ENCODE data around the gene XK.
A peak's percentile ranks its signal among the peaks of the same experiment; 100 is the strongest.

XK gene

DNA sequence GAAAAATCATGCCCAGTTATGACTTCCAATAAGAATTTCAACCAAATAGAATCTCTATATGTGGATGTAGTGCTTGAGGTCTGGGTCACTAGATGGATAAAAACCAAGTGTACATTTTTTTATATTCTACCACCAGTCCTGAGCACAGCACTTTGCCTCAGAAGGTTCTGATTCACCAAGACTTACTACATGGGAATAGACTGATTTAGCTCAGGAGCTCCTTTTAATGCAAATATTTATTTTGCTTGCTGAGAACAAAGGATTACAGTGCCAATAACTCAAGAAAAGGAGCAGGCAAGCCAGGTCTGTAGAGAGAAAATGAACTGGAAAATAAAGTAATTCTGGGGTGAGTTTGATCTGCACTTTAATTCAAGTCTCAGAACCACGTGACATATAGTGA, 6.4 kb upstream of the XK start:
- DNase-seq, result no peak

DNA sequence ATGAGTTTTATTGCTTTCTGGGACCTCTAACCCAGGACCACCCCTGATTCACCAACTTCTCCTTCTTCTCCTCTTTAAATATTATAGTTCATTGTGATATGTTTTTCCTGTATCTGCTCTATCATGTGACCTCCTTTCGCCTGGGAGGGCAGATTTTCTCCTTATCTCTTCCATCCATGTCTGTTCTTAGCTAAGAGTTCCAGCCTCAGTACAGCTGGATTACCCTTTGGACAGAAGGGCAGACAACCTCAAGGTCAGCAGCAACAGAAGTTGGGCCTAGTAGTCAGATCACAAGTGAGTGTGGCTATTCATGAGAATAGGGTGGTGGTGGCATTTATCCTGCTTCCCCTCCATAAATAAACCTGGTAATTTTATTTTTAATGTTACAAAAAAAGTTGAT, 5.7 kb upstream of the XK start:
- no peak for DNase-seq

DNA sequence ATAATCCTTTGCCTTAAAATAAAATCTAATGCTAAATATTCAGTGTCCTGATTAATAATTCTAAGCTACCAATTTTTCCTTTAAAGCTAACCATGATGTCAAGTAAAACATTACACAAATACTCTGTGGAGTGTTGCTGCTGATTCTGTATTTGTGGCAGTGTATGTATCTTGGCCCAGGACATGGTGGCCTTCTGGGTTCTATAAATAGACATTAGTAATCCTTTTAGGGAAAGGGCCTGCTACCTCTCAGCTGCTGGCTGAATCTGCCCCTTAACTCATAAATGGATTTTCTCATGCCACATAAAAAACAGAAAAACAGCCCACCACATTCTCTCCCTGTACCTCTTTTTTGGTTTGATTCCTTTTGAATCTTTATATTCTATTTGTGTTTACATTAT, 1.2 kb upstream of the XK start:
- no peak for DNase-seq

DNA sequence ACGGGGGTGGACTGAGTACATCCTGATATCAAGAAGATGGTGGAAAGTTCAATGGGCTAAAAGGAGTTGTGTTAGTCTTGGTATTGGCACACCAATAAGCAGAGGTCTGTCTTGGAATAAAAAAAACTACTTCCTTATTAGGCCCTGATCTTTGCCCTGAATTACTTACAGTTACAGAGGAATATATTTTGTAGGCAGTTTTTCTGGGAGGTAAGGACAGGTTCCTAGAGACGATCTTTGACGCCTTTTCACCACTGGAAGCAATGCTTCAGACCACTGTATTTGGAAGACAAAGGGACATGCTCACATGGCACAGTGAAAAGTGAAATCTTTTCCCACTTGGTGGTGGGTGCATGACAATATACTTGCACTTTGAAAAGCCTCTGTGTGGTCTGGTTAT, 618 bp upstream of the XK start:
- no peak for DNase-seq

DNA sequence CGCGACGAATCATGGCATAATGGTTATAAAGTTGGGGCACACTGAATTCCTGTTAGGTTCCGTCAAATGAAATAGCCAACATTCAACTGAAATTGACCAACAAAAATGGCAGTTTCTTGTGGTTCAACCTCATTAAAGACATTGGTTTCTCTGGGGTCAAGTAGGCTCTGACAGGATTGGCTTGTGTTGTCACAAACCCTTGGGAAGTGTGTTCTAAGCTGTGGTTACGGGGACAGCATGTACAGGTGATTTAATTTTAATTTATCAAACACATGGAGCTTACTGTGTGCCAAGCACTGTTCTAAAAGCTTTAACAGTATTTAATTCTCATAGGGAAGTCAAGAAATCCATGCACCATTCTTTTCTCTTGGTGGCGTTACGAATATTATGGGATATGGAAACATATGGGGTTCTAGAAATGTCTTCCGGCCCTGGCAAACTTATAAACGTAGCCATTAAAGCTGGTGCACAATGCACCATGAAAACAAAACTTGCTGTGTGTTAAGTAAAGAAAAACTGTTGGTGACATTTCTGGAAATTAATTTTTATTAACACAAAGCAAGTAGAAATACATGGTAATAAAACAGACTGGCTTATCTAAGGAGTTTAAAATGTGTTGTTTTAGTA, 891 bp downstream of the XK start:
- DNase-seq, result no peak

DNA sequence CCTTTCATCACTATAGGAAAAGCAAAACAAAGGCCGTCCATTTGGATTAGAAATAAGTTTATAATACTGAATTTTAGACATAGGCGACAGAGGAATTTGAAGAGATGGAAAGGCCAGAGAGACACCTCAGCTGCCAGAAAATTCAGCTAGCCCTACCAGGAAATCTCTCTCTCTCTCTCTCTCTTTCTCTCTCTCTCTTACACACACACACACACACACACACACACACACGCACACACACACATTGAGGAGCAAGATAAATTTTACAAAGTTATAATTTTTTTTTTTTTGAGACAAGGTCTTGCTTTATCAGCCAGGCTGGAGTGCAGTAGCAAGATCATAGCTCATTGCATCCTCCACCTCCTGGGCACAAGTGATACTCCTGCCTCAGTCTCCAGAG, 1.4 kb downstream of the XK start:
- no peak for DNase-seq

DNA sequence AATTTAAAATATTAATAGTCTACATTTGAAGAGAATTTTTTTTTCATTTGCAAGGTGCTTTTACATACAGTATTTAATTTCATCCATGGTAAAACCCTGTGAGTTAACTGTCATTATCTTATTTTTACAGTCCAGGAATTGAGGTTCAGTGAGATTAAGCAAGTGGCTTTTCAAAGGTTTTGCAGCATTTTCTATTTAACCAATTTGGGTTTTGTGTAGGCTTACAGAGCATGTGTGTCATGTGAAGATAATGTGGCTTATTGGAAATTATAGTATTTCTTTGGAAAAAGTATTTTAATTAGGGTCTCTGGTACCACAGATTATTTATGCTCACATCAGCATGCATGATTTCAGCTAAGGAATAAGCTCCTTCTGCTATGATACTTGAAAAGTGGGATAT, 4.5 kb downstream of the XK start:
- no peak for DNase-seq

DNA sequence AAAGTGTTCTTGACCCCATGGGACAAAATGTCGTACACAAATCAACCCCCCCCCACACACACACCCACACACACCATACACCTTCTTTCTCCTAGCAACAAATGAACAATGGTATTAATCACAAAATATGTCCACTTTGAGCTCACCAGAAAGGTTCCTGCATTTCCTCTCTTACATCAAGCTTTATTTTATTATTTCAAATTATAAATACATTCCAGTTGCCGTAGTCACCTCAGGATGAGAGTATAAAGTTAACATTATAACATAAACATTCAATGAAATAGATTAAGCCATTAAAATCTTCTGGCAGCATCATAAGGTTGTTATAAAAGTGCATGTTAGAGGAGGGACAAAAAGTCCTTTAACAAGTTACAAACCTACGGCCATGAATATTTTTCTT, 7.3 kb downstream of the XK start:
- no peak for DNase-seq

DNA sequence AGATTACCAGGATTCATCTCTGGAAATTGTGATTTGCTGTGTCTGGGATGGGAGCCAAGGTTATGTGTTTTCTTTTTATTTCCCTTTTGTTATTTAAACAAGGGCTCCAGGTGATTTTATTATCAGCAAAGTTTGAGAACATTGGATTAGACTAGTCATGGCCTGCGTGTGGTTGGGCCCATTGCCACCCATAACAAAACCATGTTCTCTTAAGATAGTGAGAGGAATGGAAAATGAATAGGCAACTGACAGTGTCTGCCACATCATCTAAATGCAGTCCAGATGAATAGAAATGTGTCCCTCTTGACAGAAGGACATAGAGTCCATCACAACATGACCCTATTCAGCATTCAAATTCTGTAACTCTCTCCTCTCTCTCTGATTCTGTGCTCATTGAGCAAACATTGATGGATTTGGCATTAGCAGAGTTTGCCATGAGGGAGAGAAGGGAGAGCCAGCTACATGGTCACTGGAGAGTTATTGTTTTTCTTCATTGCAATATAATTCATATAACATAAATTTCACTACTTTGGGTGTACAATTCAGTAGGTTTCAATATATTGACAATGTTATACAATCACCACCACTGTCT, 11.7 kb downstream of the XK start:
- DNase-seq, result no peak

DNA sequence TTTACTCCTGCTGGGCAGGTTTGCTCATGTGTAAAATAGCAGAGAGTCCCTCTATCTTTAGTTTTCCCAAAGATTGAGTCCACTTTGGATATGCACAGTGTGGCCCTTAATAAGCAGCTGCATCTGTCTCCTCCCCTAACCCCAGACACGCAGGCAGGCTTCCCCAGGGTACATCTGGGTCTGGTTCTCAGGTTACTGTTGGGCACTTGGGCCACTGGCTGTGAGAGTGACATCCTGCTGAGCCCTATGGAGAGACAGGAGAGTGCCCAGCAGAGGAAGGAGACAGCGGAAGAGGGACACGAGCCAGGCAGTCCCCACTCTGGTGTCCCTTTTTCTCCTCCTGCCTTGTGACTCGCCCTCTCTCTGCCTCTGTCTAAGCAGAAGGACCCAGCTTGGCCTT, 16.0 kb downstream of the XK start:
- DNase-seq, result no peak

DNA sequence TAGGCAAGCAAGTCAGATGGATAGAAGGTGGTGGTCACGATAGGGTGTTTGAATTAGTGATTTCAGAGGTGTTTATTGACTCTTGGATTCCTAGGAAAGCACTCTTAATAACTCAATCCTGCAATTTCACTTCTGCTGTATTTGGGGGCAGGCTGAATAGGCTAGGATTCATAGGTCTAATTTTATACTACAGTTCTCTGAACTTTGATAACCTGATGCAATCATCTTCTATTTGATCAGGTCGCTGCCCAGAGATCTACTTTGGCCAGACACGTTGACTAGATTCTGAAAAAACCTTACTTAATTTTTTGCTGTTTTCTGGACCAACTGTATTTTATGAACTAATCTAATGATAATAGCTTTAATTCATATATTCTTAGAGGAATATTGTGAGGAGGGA, 26.4 kb downstream of the XK start:
- DNase-seq, result no peak

DNA sequence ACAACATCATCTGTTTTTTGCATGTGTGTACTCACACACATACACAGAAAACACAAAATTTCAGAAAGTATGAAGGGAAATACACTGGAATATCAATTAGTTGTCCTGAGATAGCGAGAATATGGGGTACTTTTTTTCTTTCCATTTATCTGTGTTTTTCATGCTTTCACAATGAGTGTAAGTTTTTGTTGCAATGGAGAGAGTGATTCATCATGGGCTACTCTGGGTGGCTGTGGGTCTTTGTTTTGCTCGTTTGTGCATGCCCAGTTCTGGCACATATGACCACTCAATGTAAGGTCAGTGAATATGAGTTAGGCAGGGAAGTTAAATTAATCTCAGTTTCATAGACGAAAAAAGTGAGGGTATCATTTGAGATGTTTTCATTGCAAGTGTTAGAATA, 26.9 kb downstream of the XK start:
- no peak for DNase-seq

DNA sequence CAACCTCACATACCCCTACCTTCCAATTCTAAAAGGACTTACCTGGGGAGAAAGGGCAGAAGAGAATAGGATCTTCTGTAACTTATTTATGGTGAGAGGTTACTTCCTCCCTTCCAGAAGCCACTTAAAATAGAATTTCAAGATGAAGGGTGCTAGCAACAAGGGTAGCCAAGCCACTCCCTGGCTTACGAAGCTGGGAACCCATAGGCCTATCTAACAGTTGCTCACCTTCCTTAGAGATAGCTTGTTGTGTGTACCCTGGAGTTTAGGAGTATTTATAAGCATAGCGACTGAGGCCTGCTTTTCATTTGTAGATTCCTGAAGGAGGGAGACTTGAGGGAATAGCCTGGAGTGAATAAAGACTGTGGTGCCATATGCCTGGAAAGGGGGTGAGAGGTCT, 28.9 kb downstream of the XK start:
- DNase-seq, result no peak

DNA sequence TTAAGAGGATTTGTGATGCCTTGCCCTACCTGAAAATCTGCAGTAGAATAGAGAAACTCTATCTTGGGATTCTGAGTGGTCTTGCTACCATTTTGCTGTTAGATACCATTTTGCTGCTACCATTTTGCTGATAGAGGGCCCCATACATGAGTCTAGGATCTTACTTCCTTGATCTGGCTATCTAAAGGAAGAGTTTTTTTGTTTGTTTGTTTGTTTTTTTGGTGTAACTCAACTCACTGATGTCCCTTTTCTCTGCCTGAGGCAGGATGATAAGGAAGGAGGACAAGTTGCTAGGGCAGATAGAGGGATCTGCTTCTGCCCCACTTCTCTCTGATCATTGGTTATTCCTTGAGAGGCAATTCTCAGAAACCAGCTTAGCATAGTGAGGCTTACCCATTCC, 31.0 kb downstream of the XK start:
- DNase-seq, result no peak

DNA sequence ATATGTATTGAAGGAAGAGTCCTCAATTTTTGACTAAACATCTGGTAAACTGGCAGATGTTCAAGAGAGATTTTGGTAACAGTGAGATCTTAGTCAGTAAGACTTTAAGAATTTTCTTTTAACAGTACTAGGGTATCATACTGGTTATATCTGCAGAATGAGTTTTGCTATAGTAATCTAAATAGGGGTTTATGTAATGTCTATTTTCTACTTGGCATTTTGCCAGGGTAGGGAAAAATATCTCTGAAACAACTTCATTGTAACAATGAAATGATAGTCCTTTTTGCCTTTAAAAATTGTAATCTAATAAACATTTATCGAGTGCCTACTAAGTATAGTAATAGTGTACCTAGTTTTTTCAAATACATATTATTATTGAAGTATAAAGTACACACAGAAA, 32.1 kb downstream of the XK start:
- DNase-seq, result no peak

DNA sequence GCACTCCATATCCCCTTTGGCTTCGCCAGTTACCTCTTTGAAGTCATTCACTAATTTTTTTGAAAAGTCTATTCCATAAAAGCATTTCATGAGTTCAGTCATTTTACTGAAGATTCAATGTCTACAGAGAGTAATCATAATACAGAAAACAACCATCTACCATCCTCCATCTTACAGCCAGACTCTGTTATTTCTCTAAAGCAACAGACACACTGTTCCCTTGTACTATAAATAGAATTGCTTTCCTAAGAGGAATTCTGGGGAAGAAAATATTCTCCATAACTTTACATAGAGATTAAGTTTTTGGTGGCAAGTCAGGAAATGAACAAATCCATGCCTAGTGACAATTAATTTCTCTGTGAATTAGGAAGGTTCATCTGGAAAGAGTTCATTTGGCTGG, 37.0 kb downstream of the XK start:
- DNase-seq, result no peak

DNA sequence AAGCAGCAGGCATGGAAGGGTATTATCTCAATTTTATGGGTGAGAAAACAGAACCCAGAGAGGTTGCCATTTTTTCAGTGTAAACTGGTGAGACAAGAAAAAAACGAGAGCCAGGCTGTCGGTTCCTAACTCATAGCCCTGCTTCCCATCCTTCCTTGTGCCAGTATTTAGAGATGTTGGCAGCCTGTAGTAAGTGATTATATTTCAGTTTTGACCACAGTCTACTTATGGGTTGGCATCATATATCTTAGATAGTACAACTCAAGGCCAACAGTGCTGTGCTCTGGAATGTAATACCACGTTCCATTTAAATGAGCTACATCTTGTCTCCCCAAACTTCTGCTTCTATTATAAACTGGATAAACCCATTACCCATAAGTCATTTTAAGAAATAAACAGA, 40.8 kb downstream of the XK start:
- no peak for DNase-seq

DNA sequence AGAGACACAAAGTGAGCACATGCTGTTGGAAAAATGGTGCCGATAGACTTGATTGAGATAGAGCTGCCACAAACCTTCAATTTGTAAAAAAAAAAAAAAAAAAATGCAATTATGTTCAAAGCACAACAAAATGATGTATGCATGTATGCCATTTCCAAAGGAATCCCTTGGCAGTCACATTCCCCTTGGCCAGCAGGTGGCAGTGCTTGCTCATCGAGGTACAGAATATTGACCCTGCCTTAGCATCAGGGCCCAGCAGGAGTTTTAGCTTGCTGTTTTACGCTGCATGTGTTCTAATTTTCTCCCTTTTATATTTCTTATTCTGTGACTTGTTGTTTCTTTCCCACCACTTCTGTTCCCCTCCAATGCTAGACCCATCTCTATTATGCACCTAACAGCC, 59.8 kb downstream of the XK start:
- peak in 50 of 58 donors; percentile 0 to 79 (median 21) for DNase-seq

DNA sequence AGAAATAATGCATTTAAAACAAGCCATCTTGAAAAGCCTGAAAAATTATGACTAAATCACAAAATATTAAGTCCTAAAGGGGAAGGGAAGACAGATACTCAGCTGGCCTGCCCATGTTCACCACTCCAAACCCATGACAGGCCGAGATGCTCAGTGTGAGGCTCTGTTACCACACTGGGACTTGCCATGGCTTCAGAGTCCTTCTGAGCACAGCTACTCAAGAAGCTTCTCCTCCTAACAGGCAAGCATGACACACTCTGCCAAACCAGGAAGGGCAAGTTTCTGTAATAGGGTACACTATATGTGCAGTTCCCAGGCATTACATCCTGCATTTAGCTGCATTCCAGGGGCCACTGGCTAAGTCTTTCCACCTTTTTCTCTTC, 60.2 kb downstream of the XK start:
- DNase-seq, result peak in 1 of 58 donors; percentile 0

DNA sequence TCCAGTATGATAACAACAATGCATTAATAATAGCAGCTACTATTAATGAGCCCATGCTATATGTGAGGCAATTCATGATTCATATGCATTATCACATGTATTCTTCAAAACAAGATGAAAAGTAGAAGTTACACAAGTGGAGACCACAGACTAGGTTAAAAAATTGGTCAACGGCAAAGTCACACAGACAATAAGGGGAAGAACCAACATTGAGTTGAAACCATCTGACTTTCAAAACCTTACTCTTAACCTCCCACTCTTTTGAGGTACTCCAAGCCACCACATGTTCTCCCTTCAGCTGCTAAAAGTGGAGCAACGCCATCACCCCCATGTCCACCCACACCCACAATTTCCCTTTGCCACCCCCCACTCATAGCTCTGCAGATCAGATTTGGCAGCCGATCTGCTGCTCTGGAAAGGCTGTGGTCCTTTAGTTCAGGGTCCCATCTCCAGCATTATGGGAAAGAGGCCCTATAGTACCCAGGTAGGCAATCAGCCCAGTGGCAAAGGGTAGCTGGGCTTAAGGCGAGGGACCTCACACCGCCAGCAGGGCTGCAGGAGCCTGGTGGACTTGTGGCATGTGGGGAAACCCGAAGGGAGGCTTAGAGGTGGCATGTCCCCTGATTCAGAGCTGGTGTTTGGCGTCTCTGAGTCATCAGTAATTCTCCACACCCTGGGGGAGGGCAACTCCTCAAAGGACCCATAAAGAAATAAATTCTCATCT, 60.8 kb downstream of the XK start:
- DNase-seq, result no peak

DNA sequence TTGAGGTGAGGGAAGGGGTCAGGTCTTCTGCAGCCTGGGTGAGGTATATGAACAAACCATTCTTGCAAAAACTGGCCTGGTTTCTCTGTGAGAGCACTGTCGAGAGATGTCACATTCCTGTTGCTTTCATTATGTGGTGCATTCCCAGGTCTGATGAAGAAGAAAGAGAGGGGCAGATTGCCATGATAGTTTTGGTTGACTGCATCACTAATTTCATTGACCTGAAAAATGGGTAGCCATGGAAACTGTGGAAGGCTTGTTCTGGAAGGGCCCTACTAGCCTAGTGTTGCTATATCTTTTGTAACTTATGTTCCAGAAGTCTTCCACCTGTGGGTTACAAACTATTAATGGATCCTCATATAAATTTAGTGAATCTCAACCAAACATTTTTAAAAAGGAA, 61.4 kb downstream of the XK start:
- DNase-seq, result no peak

DNA sequence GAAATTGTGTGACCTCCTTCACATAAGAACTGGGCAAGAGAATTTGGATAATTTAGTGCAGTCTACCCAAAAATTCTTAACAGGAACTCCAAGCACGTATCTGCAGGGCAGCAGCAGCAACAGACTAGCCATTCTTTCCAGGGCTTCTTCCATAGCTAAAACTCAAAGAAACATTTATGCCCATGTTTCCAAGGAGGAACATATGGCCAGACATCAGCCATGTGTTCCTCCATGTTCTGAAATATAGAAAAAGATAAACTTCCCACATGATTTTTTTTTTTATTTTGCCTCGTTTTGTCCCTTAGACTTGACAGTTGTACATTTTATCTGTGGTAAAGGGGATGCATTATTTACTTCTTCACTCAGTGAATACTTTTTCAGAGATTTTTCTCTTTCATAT, 66.7 kb downstream of the XK start:
- no peak for DNase-seq

DNA sequence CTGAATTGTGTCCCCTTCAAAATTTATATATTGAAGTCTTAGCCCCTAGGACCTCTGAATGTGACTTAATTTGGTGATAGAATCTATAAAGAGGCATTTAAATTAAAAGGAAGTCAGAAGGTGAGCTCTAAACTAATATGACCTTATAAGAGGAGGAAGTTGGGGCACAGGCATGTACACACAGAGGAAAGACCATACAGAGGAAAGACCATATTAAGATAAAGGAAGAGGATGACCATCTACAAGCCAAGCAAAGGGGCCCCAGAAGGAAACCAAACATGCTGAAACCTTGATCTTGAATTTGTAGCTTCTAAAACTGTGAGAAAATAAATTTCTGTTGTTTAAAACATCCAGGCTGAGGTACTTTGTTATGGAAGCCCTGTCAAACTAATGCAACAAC, 67.3 kb downstream of the XK start:
- no peak for DNase-seq

Data from anterior cingulate cortex (tissue), 58 donors.